ENCODE results near the gene DEFB118.
"Not testable (repeated sequence)": the region's sequence is repeated elsewhere in the genome, so short reads cannot be mapped to it uniquely, and the experiment has no call there.

The DEFB118 gene

GRCh38 chr20:31368301-31368700 is at the start of gene DEFB118:
DEFB118 (plus strand) TSS chr20:31368601; CDS start chr20:31368651, 50 bp downstream.
- no peak within 1 kb of the TSS for H3K4me3 ChIP-seq (ENCODE audit: low read depth, low read length)

- no peak overlapping the region for H3K4me3 ChIP-seq (ENCODE audit: low read depth, low read length)
Measured at GRCh38 chr20:31322504-31322903, 45.9 kb upstream of the DEFB118 start.

- no peak overlapping the region for H3K4me3 ChIP-seq (ENCODE audit: low read depth, low read length)
Measured at GRCh38 chr20:31330893-31331292, 37.5 kb upstream of the DEFB118 start.

- H3K4me3 ChIP-seq (ENCODE audit: low read depth, low read length): no peak overlapping the region
Measured at GRCh38 chr20:31341470-31341869, 26.9 kb upstream of the DEFB118 start.

GRCh38 chr20:31355981-31356380 is 12.4 kb upstream of the DEFB118 start:
- no peak overlapping the region for H3K4me3 ChIP-seq (ENCODE audit: low read depth, low read length)

- H3K4me3 ChIP-seq (ENCODE audit: low read depth, low read length): no peak overlapping the region
Measured at GRCh38 chr20:31363295-31363694, 5.1 kb upstream of the DEFB118 start.

- not testable (repeated sequence) for H3K4me3 ChIP-seq (ENCODE audit: low read depth, low read length)
Measured at GRCh38 chr20:31364272-31364671, 4.1 kb upstream of the DEFB118 start.

- no peak overlapping the region for H3K4me3 ChIP-seq (ENCODE audit: low read depth, low read length)
Measured at GRCh38 chr20:31374346-31374745, 5.9 kb downstream of the DEFB118 start.

- H3K4me3 ChIP-seq (ENCODE audit: low read depth, low read length): no peak within 1 kb of the TSS
Measured at GRCh38 chr20:31390490-31390889, 22.1 kb downstream of the DEFB118 start, which contains the start of gene DEFB119. DEFB119 (minus strand) TSS chr20:31390590; CDS start chr20:31390483, 107 bp downstream.

- H3K4me3 ChIP-seq (ENCODE audit: low read depth, low read length): no peak overlapping the region
Measured at GRCh38 chr20:31392836-31393235, 24.4 kb downstream of the DEFB118 start.

- H3K4me3 ChIP-seq (ENCODE audit: low read depth, low read length): no peak overlapping the region
Measured at GRCh38 chr20:31394900-31395299, 26.5 kb downstream of the DEFB118 start.

- H3K4me3 ChIP-seq (ENCODE audit: low read depth, low read length): no peak overlapping the region
Measured at GRCh38 chr20:31403886-31404285, 35.5 kb downstream of the DEFB118 start.

- H3K4me3 ChIP-seq (ENCODE audit: low read depth, low read length): no peak within 1 kb of the TSS
Measured at GRCh38 chr20:31406115-31406514, 37.7 kb downstream of the DEFB118 start, which contains the start of gene DEFB121. DEFB121 (minus strand) TSS chr20:31406215; CDS start chr20:31406152, 63 bp downstream.

- H3K4me3 ChIP-seq (ENCODE audit: low read depth, low read length): no peak overlapping the region
Measured at GRCh38 chr20:31410011-31410410, 41.6 kb downstream of the DEFB118 start.

GRCh38 chr20:31414381-31414780 is 46.0 kb downstream of the DEFB118 start:
- no peak overlapping the region for H3K4me3 ChIP-seq (ENCODE audit: low read depth, low read length)

GRCh38 chr20:31415653-31416052 is 47.3 kb downstream of the DEFB118 start:
- H3K4me3 ChIP-seq (ENCODE audit: low read depth, low read length): no peak overlapping the region

GRCh38 chr20:31418307-31418706 is 49.9 kb downstream of the DEFB118 start:
- H3K4me3 ChIP-seq (ENCODE audit: low read depth, low read length): no peak overlapping the region
